ENCODE measurements around the gene ENDOV.
"Not testable (repeated sequence)": the region's sequence is repeated elsewhere in the genome, so short reads cannot be mapped to it uniquely, and the experiment has no call there.

Gene ENDOV

DNA sequence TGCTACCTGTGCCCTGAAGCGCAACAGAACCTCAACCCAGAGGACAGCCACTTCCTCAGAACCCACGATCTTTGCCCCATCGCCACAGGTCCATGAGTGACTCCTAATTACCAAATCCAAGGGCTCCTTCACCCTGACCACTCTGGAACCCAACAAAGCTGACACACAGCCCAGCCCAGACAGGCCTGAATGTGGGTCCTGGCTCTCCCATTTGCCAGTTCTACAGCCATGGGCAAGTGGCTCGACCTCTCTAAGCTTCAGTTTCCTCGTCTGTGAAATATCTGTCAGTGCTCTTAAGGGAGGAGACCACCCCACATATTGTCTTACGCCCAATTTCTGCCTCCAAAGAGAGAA, 18.0 kb upstream of the ENDOV start:
- Histone ChIP-seq H3K27me3 (ENCODE audit: insufficient read depth, low read length) (no peaks in the 10 kb centered on the region), H4K8ac (ENCODE audit: low read depth, low read length) (no peak overlapping the region), H3K23ac (ENCODE audit: low read length) (no peak overlapping the region), H3K79me2 (ENCODE audit: control insufficient read depth, insufficient read depth, low read length, poor library complexity) (no peaks in the 10 kb centered on the region), H3K18ac (ENCODE audit: low read length) (no peak overlapping the region), H2BK120ac (ENCODE audit: insufficient read depth, low read length, poor library complexity) (no peak overlapping the region), H3K27ac (ENCODE audit: low read depth, low read length) (no peak overlapping the region), H3K36me3 (ENCODE audit: control insufficient read depth in 1 of 2, insufficient read depth in 2 of 2, low read length in 2 of 2) (peaks cover 6 to 8% of the 10 kb centered on the region in 2 experiments), H2BK5ac (ENCODE audit: low read depth, low read length, poor library complexity) (no peak overlapping the region), H3K14ac (ENCODE audit: low read length) (no peak overlapping the region), H4K12ac (ENCODE audit: low read depth, low read length) (no peak overlapping the region), H3K79me1 (ENCODE audit: low read length) (no peaks in the 10 kb centered on the region), H3K4me2 (ENCODE audit: low read length) (no peak overlapping the region), H2AK5ac (ENCODE audit: low read length) (no peak overlapping the region), H2AFZ (ENCODE audit: insufficient read depth, low read length, poor library complexity) (no peak overlapping the region), H3K4me1 (ENCODE audit: control insufficient read depth in 1 of 2, insufficient read depth in 2 of 2, low read length in 2 of 2) (peaks cover 0 to 4% of the 10 kb centered on the region in 2 experiments), H3K4me3 (ENCODE audit: low read depth, low read length) (no peak overlapping the region), H4K91ac (ENCODE audit: low read depth, low read length) (no peak overlapping the region), H2BK12ac (ENCODE audit: low read length) (no peak overlapping the region), H3K9me3 (ENCODE audit: insufficient read depth, low read depth, low read length) (no peaks in the 10 kb centered on the region), H3K9ac (ENCODE audit: low read length) (no peak overlapping the region), H3K4ac (ENCODE audit: low read depth, low read length) (no peak overlapping the region)
- DNase-seq, result no peak
- WGBS (ENCODE audit: extremely low coverage, insufficient coverage, insufficient read length), result no CpG with 5 or more reads among the region's 6 CpGs

DNA sequence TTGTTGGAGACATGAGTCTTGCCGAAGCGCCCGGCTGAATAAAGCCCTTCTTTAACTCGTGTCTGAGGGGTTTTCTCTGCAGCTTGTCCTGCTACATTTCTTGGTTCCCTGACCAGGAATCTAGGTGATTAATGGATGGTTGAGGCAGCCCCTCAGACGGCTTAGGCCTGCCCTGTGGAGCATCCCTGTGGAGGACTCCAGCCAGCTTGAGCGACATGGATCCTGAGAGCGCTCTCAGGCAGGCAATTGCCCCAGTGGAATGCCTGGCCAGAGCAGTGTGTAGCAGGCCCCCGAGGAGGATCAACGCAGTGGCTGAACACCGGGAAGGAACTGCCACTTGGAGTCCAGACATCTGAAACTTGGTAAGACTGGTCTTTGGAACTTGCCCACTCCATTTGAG, 17.3 kb upstream of the ENDOV start:
- H3K9ac ChIP-seq (ENCODE audit: low read length), result no peak overlapping the region
- no peak overlapping the region for H2BK5ac ChIP-seq (ENCODE audit: low read depth, low read length, poor library complexity)
- no peak overlapping the region for H3K4me3 ChIP-seq (ENCODE audit: low read depth, low read length)
- no peaks in the 10 kb centered on the region for H3K9me3 ChIP-seq (ENCODE audit: insufficient read depth, low read depth, low read length)
- no peak overlapping the region for H3K18ac ChIP-seq (ENCODE audit: low read length)
- H3K27ac ChIP-seq (ENCODE audit: low read depth, low read length), result no peak overlapping the region
- H2BK120ac ChIP-seq (ENCODE audit: insufficient read depth, low read length, poor library complexity), result no peak overlapping the region
- H3K79me1 ChIP-seq (ENCODE audit: low read length), result no peaks in the 10 kb centered on the region
- H4K91ac ChIP-seq (ENCODE audit: low read depth, low read length), result no peak overlapping the region
- H3K14ac ChIP-seq (ENCODE audit: low read length), result no peak overlapping the region
- H3K4me2 ChIP-seq (ENCODE audit: low read length), result no peak overlapping the region
- no peak overlapping the region for H4K12ac ChIP-seq (ENCODE audit: low read depth, low read length)
- WGBS (ENCODE audit: extremely low coverage, insufficient coverage, insufficient read length), result no CpG with 5 or more reads among the region's 10 CpGs
- H3K27me3 ChIP-seq (ENCODE audit: insufficient read depth, low read length), result no peaks in the 10 kb centered on the region
- H2BK12ac ChIP-seq (ENCODE audit: low read length), result no peak overlapping the region
- no peak overlapping the region for H3K23ac ChIP-seq (ENCODE audit: low read length)
- H2AFZ ChIP-seq (ENCODE audit: insufficient read depth, low read length, poor library complexity), result no peak overlapping the region
- peaks cover 6 to 7% of the 10 kb centered on the region in 2 experiments for H3K36me3 ChIP-seq (ENCODE audit: control insufficient read depth in 1 of 2, insufficient read depth in 2 of 2, low read length in 2 of 2)
- H3K4ac ChIP-seq (ENCODE audit: low read depth, low read length), result no peak overlapping the region
- no peak overlapping the region for H4K8ac ChIP-seq (ENCODE audit: low read depth, low read length)
- no peak for DNase-seq
- peaks cover 0 to 4% of the 10 kb centered on the region in 2 experiments for H3K4me1 ChIP-seq (ENCODE audit: control insufficient read depth in 1 of 2, insufficient read depth in 2 of 2, low read length in 2 of 2)
- H2AK5ac ChIP-seq (ENCODE audit: low read length), result no peak overlapping the region
- no peaks in the 10 kb centered on the region for H3K79me2 ChIP-seq (ENCODE audit: control insufficient read depth, insufficient read depth, low read length, poor library complexity)

DNA sequence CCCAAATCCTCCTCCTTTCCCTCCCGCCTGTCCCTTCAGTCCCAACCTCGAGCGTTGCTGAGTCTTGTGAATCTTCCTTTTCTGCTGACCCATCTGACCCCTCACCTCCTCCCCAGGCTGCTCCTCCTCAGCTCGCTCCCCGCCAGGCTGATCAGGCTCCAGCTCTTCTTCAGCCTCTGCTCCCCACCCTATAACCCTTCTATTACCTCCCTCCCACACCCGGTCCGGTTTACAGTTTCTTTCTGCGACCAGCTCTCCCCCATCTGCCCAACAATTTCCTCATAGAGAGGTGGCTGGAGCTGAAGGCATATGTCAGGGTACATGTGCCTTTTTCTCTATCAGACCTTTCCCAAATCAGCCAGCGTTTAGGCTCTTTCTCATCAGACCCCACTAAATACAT, 13.9 kb upstream of the ENDOV start:
- WGBS (ENCODE audit: extremely low coverage, insufficient coverage, insufficient read length), result no CpG with 5 or more reads among the region's 9 CpGs

DNA sequence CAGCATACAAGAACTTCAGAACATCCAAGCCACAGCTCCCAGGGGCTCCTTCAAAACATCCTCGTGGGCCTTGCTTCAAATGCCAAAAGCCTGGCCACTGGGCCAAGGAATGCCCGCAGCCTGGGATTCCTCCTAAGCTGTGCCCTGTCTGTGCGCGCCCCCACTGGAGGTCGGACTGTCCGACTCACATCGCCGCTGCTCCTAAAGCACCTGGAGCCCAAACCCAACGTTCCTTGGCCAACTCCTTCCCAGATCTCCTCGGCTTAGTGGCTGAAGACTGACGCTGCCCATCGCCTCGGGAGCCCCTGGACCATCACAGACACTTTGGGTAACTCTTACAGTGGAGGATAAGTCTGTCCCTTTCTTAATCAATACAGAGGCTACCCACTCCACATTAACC, 12.9 kb upstream of the ENDOV start:
- H3K27me3 ChIP-seq (ENCODE audit: insufficient read depth, low read length), result not testable (repeated sequence)

More for the DNA sequence above, 13.9 kb upstream of the ENDOV start:
- not testable (repeated sequence) for H3K79me1 ChIP-seq (ENCODE audit: low read length); H3K9me3 ChIP-seq (ENCODE audit: insufficient read depth, low read depth, low read length); DNase-seq; H3K23ac ChIP-seq (ENCODE audit: low read length); H3K27ac ChIP-seq (ENCODE audit: low read depth, low read length); H3K36me3 ChIP-seq (ENCODE audit: control insufficient read depth in 1 of 2, insufficient read depth in 2 of 2, low read length in 2 of 2); H2BK12ac ChIP-seq (ENCODE audit: low read length); H2BK120ac ChIP-seq (ENCODE audit: insufficient read depth, low read length, poor library complexity); H3K27me3 ChIP-seq (ENCODE audit: insufficient read depth, low read length); H3K9ac ChIP-seq (ENCODE audit: low read length); H4K8ac ChIP-seq (ENCODE audit: low read depth, low read length); H2AFZ ChIP-seq (ENCODE audit: insufficient read depth, low read length, poor library complexity); H3K4me2 ChIP-seq (ENCODE audit: low read length); H3K79me2 ChIP-seq (ENCODE audit: control insufficient read depth, insufficient read depth, low read length, poor library complexity); H3K4me1 ChIP-seq (ENCODE audit: control insufficient read depth in 1 of 2, insufficient read depth in 2 of 2, low read length in 2 of 2); H4K12ac ChIP-seq (ENCODE audit: low read depth, low read length); H2AK5ac ChIP-seq (ENCODE audit: low read length); H3K4me3 ChIP-seq (ENCODE audit: low read depth, low read length); H2BK5ac ChIP-seq (ENCODE audit: low read depth, low read length, poor library complexity); H4K91ac ChIP-seq (ENCODE audit: low read depth, low read length); H3K18ac ChIP-seq (ENCODE audit: low read length); H3K14ac ChIP-seq (ENCODE audit: low read length); H3K4ac ChIP-seq (ENCODE audit: low read depth, low read length)

More for the DNA sequence above, 12.9 kb upstream of the ENDOV start:
- H3K79me2 ChIP-seq (ENCODE audit: control insufficient read depth, insufficient read depth, low read length, poor library complexity); H2BK5ac ChIP-seq (ENCODE audit: low read depth, low read length, poor library complexity); H2AFZ ChIP-seq (ENCODE audit: insufficient read depth, low read length, poor library complexity); H2AK5ac ChIP-seq (ENCODE audit: low read length); H3K14ac ChIP-seq (ENCODE audit: low read length); H2BK120ac ChIP-seq (ENCODE audit: insufficient read depth, low read length, poor library complexity); H4K12ac ChIP-seq (ENCODE audit: low read depth, low read length); H3K9ac ChIP-seq (ENCODE audit: low read length); H3K18ac ChIP-seq (ENCODE audit: low read length); H3K79me1 ChIP-seq (ENCODE audit: low read length); H3K4me3 ChIP-seq (ENCODE audit: low read depth, low read length); H3K4me2 ChIP-seq (ENCODE audit: low read length); H3K27ac ChIP-seq (ENCODE audit: low read depth, low read length); H4K8ac ChIP-seq (ENCODE audit: low read depth, low read length); H2BK12ac ChIP-seq (ENCODE audit: low read length); H3K4ac ChIP-seq (ENCODE audit: low read depth, low read length); H3K23ac ChIP-seq (ENCODE audit: low read length); H3K9me3 ChIP-seq (ENCODE audit: insufficient read depth, low read depth, low read length); H3K36me3 ChIP-seq (ENCODE audit: control insufficient read depth in 1 of 2, insufficient read depth in 2 of 2, low read length in 2 of 2); H4K91ac ChIP-seq (ENCODE audit: low read depth, low read length); DNase-seq; H3K4me1 ChIP-seq (ENCODE audit: control insufficient read depth in 1 of 2, insufficient read depth in 2 of 2, low read length in 2 of 2): not testable (repeated sequence)
- WGBS (ENCODE audit: extremely low coverage, insufficient coverage, insufficient read length), result no CpG with 5 or more reads among the region's 13 CpGs

Measured in trophoblast cell (in vitro differentiated cells and primary cell).